Left lung (tissue), 10 donors: ENCODE results near the gene FCHO1. TPM values are rescaled to one million over a fixed set of nuclear protein-coding genes. Genes with fewer than 3 reads are reported as not detected.

Experiments used
- ATAC-seq: fragments of 200-7000 bp; cut with Tn5 transposase; one replicate; pipeline ENCODE4 v1.9.1; 2020; ENCODE audit warnings: moderate library complexity
- DNase-seq, 4 donors: peaks; one replicate each; pipeline ENCODE4 v3.0.0-alpha.2; 2013 to 2020
- H3K27ac ChIP-seq, 2 donors: fragments of 200-600 bp; sonication (generic) in 1 of 2; one replicate each; pipeline versions ENCODE4 v1.5.0 to v1.8.0; 2020 to 2021
- H3K27me3 ChIP-seq, 2 donors: fragments of 200-600 bp; sonication (generic) in 1 of 2; one replicate each; pipeline versions ENCODE4 v1.5.0 to v1.8.0; 2020 to 2021
- H3K36me3 ChIP-seq, 2 donors: fragments of 200-600 bp; sonication (generic) in 1 of 2; one replicate each; pipeline versions ENCODE4 v1.5.0 to v1.8.0; 2020 to 2021
- H3K4me1 ChIP-seq, 2 donors: fragments of 200-600 bp; one replicate each; pipeline ENCODE4 v1.8.0; 2021
- H3K4me3 ChIP-seq, 2 donors: fragments of 200-600 bp; sonication (generic) in 1 of 2; one replicate each; pipeline versions ENCODE4 v1.5.0 to v1.8.0; 2020 to 2021; ENCODE audit warnings: mild to moderate bottlenecking in 1 of 2
- H3K9me3 ChIP-seq, 2 donors: fragments of 200-600 bp; sonication (generic) in 1 of 2; one replicate each; pipeline versions ENCODE4 v1.5.0 to v1.8.0; 2020 to 2021
- CTCF ChIP-seq, 2 donors: fragments of 200-600 bp; sonication (generic) in 1 of 2; IDR thresholded peaks; one replicate each; pipeline versions ENCODE4 v1.5.0 to v1.8.0; 2021; ENCODE audit warnings: antibody characterized with exemption in 2 of 2
- intact Hi-C, 2 donors: fragments of 100-400 bp; cut with DNase I; formaldehyde crosslinking; loops; one replicate each; pipeline versions ENCODE4 v1.11.2 to v1.14.2; 2022
- polyA plus RNA-seq, 6 donors: library from polyadenylated mRNA; unstranded; fragments of 120-200 nt; gene quantifications; one replicate each; pipeline ENCODE4 v1.2.1, GENCODE V29; 2013; ENCODE audit not compliant: insufficient read length in 6 of 6
- total RNA-seq, 2 donors: library from RNA; stranded (reverse); fragmentation: NEBNext Ultra II Directional; extraction: Animal tissue kit (Norgen Biotek cat#: 25700); gene quantifications; one replicate each; pipeline ENCODE4 v1.2.1, GENCODE V29; 2021
- donor health status: DM: no; HTN: yes; CAD: no.
- donor health status: DM: no; HTN: no; CAD: no.

FCHO1 gene
- total and polyA plus RNA-seq, 8 donors, result 0.54 to 12.7 (median 1.3) TPM

GRCh38 chr19:17835182-17836006 lies 84.1 kb downstream of the FCHO1 start:
- no peak for DNase-seq
- Histone ChIP-seq H3K4me1 (no peaks in the 10 kb centered on the region), H3K27me3 (peaks cover 0 to 34% of the 10 kb centered on the region in 2 donors), H3K36me3 (peaks cover 0 to 98% of the 10 kb centered on the region in 2 donors), H3K4me3 (no peak overlapping the region), H3K9me3 (no peaks in the 10 kb centered on the region), H3K27ac (no peak overlapping the region)
- ATAC-seq, result no peak
- intact Hi-C loops, result no loop called here
- TF ChIP-seq CTCF (IDR thresholded peaks at IDR 0.05), result no peak

DNA sequence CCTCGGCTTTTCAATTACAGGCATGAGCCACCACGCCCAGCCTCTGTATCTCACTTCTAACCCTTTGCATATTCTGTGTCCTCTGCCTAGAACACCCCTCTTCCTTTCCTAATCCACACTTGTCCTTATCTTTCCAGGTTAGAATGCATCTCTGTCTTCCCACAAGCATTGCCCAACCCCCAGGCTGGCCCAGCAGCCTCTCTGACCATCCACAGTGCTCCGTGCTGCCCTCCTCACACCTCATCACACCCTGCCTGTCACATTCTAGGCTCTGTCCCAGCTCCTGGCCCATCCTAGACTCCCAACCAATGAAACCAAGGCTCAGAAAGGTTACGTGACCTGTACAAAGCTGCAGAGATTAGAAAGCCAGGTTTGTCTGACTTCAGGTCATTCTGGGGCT lies 85.3 kb downstream of the FCHO1 start:
- no peak for TF ChIP-seq CTCF (IDR thresholded peaks at IDR 0.05)
- peaks cover 0 to 2% of the 10 kb centered on the region in 2 donors for H3K4me1 ChIP-seq
- H3K27me3 ChIP-seq, result peaks cover 0 to 38% of the 10 kb centered on the region in 2 donors
- intact Hi-C loops, result no loop called here
- peaks cover 0 to 100% of the 10 kb centered on the region in 2 donors for H3K36me3 ChIP-seq
- no peak for ATAC-seq
- no peak overlapping the region for H3K27ac ChIP-seq
- no peaks in the 10 kb centered on the region for H3K9me3 ChIP-seq
- no peak for DNase-seq
- H3K4me3 ChIP-seq, result no peak overlapping the region

GRCh38 chr19:17837972-17838371 lies 86.7 kb downstream of the FCHO1 start:
- Histone ChIP-seq H3K36me3 (peaks cover 0 to 100% of the 10 kb centered on the region in 2 donors), H3K27ac (no peak overlapping the region), H3K9me3 (no peaks in the 10 kb centered on the region), H3K27me3 (peaks cover 0 to 39% of the 10 kb centered on the region in 2 donors), H3K4me3 (no peak overlapping the region), H3K4me1 (peaks cover 0 to 7% of the 10 kb centered on the region in 2 donors)
- TF ChIP-seq CTCF (IDR thresholded peaks at IDR 0.05), result no peak
- intact Hi-C loops, result no loop called here
- no peak for ATAC-seq
- no peak for DNase-seq

Other genes starting within 250 kb of the FCHO1 start
- gene PGLS, start 239.8 kb upstream of the FCHO1 start, total RNA-seq, result 10 to 100 TPM; 78.2 to 85.4 TPM
- gene PGLS, start 239.8 kb upstream of the FCHO1 start, polyA plus RNA-seq, result 10 to 100 TPM; 58.0 to 86.5 (median 69.2) TPM
- gene COLGALT1, start 195.8 kb upstream of the FCHO1 start, total RNA-seq, result 100 to 1,000 TPM; 107 to 170 TPM
- 10 to 100 TPM; 57.0 to 71.2 (median 62.4) TPM for gene COLGALT1, start 195.8 kb upstream of the FCHO1 start, polyA plus RNA-seq
- under 1 TPM; 0.15 to 0.37 TPM for gene UNC13A, start 63.1 kb upstream of the FCHO1 start, total RNA-seq
- gene UNC13A, start 63.1 kb upstream of the FCHO1 start, polyA plus RNA-seq, result under 1 TPM; 0.47 to 0.98 (median 0.64) TPM
- 10 to 100 TPM; 65.1 to 82.2 TPM for gene MAP1S, start 32.0 kb upstream of the FCHO1 start, total RNA-seq
- 10 to 100 TPM; 28.3 to 37.0 (median 31.5) TPM for gene MAP1S, start 32.0 kb upstream of the FCHO1 start, polyA plus RNA-seq
- gene B3GNT3, start 43.7 kb downstream of the FCHO1 start, total RNA-seq, result 1 to 10 TPM; 2.1 to 5.2 TPM
- under 1 TPM in 2 of 6 donors, not detected in 4; 0.12 to 0.13 TPM for gene B3GNT3, start 43.7 kb downstream of the FCHO1 start, polyA plus RNA-seq
- under 1 TPM in 1 of 2 donors, not detected in 1; 0.76 TPM for gene INSL3, start 70.0 kb downstream of the FCHO1 start, total RNA-seq
- gene INSL3, start 70.0 kb downstream of the FCHO1 start, polyA plus RNA-seq, result under 1 TPM in 1 of 6 donors, not detected in 5; 0.21 TPM
- 10 to 100 TPM in 1 of 2 donors, 1 to 10 TPM in 1; 7.9 to 35.9 TPM for gene JAK3, start 96.5 kb downstream of the FCHO1 start, total RNA-seq
- gene JAK3, start 96.5 kb downstream of the FCHO1 start, polyA plus RNA-seq, result 1 to 10 TPM; 2.3 to 3.9 (median 2.8) TPM
- 1,000 to 10,000 TPM; 1,438 to 1,592 TPM for gene RPL18A, start 108.4 kb downstream of the FCHO1 start, total RNA-seq
- gene RPL18A, start 108.4 kb downstream of the FCHO1 start, polyA plus RNA-seq, result 1,000 to 10,000 TPM; 1,124 to 1,497 (median 1,287) TPM
- under 1 TPM in 1 of 2 donors, not detected in 1; 0.55 TPM for gene SLC5A5, start 120.5 kb downstream of the FCHO1 start, total RNA-seq
- under 1 TPM; 0.06 to 0.13 (median 0.08) TPM for gene SLC5A5, start 120.5 kb downstream of the FCHO1 start, polyA plus RNA-seq
- 10 to 100 TPM; 60.5 to 75.7 TPM for gene CCDC124, start 181.5 kb downstream of the FCHO1 start, total RNA-seq
- 10 to 100 TPM; 42.0 to 63.8 (median 53.1) TPM for gene CCDC124, start 181.5 kb downstream of the FCHO1 start, polyA plus RNA-seq
- gene KCNN1, start 215.6 kb downstream of the FCHO1 start, total RNA-seq, result under 1 TPM; 0.06 to 0.10 TPM
- gene KCNN1, start 215.6 kb downstream of the FCHO1 start, polyA plus RNA-seq, result 1 to 10 TPM; 1.9 to 2.8 (median 2.2) TPM